Tongue (tissue), 3 donors: Measurements from ENCODE around the gene DTL. TPM values are rescaled to one million over a fixed set of nuclear protein-coding genes. Genes with fewer than 3 reads are reported as not detected.
A peak's percentile ranks its signal among the peaks of the same experiment; 100 is the strongest.

Source experiments
- DNase-seq: peaks from one replicate; pipeline ENCODE4 v3.0.0-alpha.2; 2015
- small RNA-seq: library from RNA; depleted of rRNA; stranded (forward); fragments of <200 nt; gene quantifications from one replicate; pipeline ENCODE3, GENCODE V24; 2014; ENCODE audit warnings: low replicate concordance
- total RNA-seq: library from RNA; depleted of rRNA; stranded (reverse); fragments of >200 nt; gene quantifications from one replicate; pipeline ENCODE4 v1.2.3, GENCODE V29; 2014

The DTL gene
- total RNA-seq, 1 donor from 2014 or later = 7.4 TPM

- DNase-seq = no peak
These were observed 96.5 kb downstream of the DTL start for GRCh38 chr1:212132025-212132424.

- DNase-seq = peak; percentile 11
These were observed 97.8 kb downstream of the DTL start for GRCh38 chr1:212133319-212133718.

GRCh38 chr1:212135166-212135565 is 99.6 kb downstream of the DTL start:
- no peak for DNase-seq

GRCh38 chr1:212137854-212138253 is 102.3 kb downstream of the DTL start:
- no peak for DNase-seq

GRCh38 chr1:212138457-212138856 is 102.9 kb downstream of the DTL start:
- no peak for DNase-seq

- DNase-seq = peak; percentile 82
These were observed 104.1 kb downstream of the DTL start for GRCh38 chr1:212139526-212140135.

- DNase-seq = no peak
These were observed 105.9 kb downstream of the DTL start for GRCh38 chr1:212141404-212141803.

GRCh38 chr1:212142883-212143530 is 107.5 kb downstream of the DTL start:
- no peak for DNase-seq

- no peak for DNase-seq
These were observed 112.1 kb downstream of the DTL start for GRCh38 chr1:212147581-212148033.

GRCh38 chr1:212149566-212149965 is 114.0 kb downstream of the DTL start:
- DNase-seq = no peak

- no peak for DNase-seq
These were observed 116.8 kb downstream of the DTL start for GRCh38 chr1:212152308-212152693.

- DNase-seq = no peak
These were observed 117.3 kb downstream of the DTL start for GRCh38 chr1:212152869-212153268.

- DNase-seq = no peak
These were observed 118.1 kb downstream of the DTL start for GRCh38 chr1:212153635-212154034.

Small RNAs within 50 kb of the gene (small RNA-seq; reads per million reads assigned to genes)
- gene MIR3122 = not detected
- not detected for gene RF00568
- not detected for gene RN7SKP98

Other genes starting within 250 kb of the DTL start
- 70.4 TPM for gene LPGAT1, start 205.0 kb upstream of the DTL start, total RNA-seq
- gene INTS7, start 191 bp upstream of the DTL start, total RNA-seq = 22.5 TPM
- 65.6 TPM for gene PPP2R5A, start 249.7 kb downstream of the DTL start, total RNA-seq